Measurements from ENCODE around the gene RFX5.

GRCh38 chr1:151373196-151373595, 26.1 kb upstream of the RFX5 start:
- TF ChIP-seq POLR2AphosphoS5 (IDR thresholded peaks at IDR 0.05): no peak
- no peak for TF ChIP-seq EP300 (IDR thresholded peaks at IDR 0.05)

All from gastroesophageal sphincter (tissue), 2 donors.